Adrenal gland (tissue), 5 donors: ENCODE measurements around the gene ZNF598.

Experiments
- POLR2A ChIP-seq, 2 donors: fragments of 450-650 bp; IDR thresholded peaks; one replicate each; pipeline ENCODE4 v1.6.1; 2017; ENCODE audit warnings: antibody characterized with exemption in 2 of 2, mild to moderate bottlenecking in 2 of 2, moderate library complexity in 1 of 2
- TF ChIP-seq, protein P1 (sequence below), 6 experiments: fragments of 450-650 bp in 4 of 6; fragments of 200-600 bp in 2 of 6; sonication (generic) in 1 of 6; IDR thresholded peaks; 1 replicate in 5 of 6; 2 replicates in 1 of 6; pipeline versions ENCODE4 v1.5.1 to v1.8.0; 2016 to 2021; ENCODE audit warnings: antibody characterized with exemption in 6 of 6, mild to moderate bottlenecking in 2 of 6, moderate library complexity in 1 of 6
- donor health status: DM: no; HTN: no; CAD: no.

DNA sequence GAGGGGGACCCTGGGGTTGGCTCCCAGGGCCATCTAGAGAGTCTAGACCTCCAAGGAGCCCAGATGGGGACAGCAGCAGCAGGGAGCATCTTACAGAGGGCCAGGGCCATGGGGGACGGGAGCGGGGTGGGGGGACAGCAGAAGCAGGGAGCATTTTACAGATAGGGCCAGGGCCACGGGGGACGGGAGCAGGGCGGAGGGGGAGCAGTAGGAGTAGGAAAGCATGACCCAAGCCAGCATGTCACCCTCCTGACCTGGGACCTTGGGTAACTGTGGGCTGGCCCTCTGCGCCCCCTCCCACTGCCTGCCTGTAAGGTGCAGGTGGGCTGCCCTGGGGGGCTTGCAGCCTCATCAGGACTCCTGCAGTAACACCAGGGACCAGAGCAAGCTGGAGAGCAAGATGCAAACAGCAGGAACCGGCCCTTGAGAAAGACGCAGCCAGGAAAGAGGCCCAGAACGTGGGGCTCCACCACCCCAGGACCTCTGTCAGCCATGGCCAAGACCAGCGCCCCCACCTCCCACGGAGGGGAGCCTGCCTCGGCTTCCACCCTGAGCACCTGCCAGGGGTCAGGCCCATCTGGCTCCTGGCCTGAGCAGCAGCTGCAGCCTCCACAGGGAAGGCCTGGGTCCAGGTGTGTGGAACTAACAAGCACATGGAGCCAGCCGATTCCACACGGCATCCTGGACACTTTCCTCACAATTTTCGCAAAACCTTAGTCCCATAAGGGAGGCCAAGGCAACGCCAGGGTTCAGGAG lies 2.4 kb downstream of the ZNF598 start:
- TF ChIP-seq, protein P1, sequence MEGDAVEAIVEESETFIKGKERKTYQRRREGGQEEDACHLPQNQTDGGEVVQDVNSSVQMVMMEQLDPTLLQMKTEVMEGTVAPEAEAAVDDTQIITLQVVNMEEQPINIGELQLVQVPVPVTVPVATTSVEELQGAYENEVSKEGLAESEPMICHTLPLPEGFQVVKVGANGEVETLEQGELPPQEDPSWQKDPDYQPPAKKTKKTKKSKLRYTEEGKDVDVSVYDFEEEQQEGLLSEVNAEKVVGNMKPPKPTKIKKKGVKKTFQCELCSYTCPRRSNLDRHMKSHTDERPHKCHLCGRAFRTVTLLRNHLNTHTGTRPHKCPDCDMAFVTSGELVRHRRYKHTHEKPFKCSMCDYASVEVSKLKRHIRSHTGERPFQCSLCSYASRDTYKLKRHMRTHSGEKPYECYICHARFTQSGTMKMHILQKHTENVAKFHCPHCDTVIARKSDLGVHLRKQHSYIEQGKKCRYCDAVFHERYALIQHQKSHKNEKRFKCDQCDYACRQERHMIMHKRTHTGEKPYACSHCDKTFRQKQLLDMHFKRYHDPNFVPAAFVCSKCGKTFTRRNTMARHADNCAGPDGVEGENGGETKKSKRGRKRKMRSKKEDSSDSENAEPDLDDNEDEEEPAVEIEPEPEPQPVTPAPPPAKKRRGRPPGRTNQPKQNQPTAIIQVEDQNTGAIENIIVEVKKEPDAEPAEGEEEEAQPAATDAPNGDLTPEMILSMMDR (IDR thresholded peaks at IDR 0.05) = no peak
- TF ChIP-seq POLR2A (IDR thresholded peaks at IDR 0.05) = no peak
